ENCODE measurements around the gene STMP1.

STMP1 gene

GRCh38 chr7:135714534-135715009 is 52.3 kb downstream of the STMP1 start:
- no peak overlapping the region for H3K9ac ChIP-seq (ENCODE audit: low read length)
- no peaks in the 10 kb centered on the region for H3K27me3 ChIP-seq (ENCODE audit: low read length)
- H3K79me2 ChIP-seq (ENCODE audit: insufficient read depth, low read length): no peaks in the 10 kb centered on the region
- H3K9me3 ChIP-seq (ENCODE audit: insufficient read depth, low read length): no peaks in the 10 kb centered on the region
- TF ChIP-seq EZH2phosphoT487 (conservative IDR thresholded peaks at IDR 0.05; ENCODE audit: low read length): no peak
- TF ChIP-seq CTCF (IDR thresholded peaks at IDR 0.05; ENCODE audit: insufficient read depth, low read length, poor library complexity, severe bottlenecking): no peak
- H3K36me3 ChIP-seq (ENCODE audit: low read length): no peaks in the 10 kb centered on the region
- H2AFZ ChIP-seq (ENCODE audit: low read depth, low read length, severe bottlenecking): no peak overlapping the region
- no peak overlapping the region for H3K4me3 ChIP-seq (ENCODE audit: insufficient read depth, low read length, poor library complexity, severe bottlenecking)
- H3K27ac ChIP-seq (ENCODE audit: low read depth, low read length): no peak overlapping the region
- no peaks in the 10 kb centered on the region for H3F3A ChIP-seq (ENCODE audit: insufficient read depth)
- no peak overlapping the region for H3K4me2 ChIP-seq (ENCODE audit: low read depth, low read length, poor library complexity, severe bottlenecking)
- no peaks in the 10 kb centered on the region for H4K20me1 ChIP-seq (ENCODE audit: low read depth, low read length)
- H3K9me2 ChIP-seq (replicated peaks; ENCODE audit: insufficient read depth, low read length): no peaks in the 10 kb centered on the region

DNA sequence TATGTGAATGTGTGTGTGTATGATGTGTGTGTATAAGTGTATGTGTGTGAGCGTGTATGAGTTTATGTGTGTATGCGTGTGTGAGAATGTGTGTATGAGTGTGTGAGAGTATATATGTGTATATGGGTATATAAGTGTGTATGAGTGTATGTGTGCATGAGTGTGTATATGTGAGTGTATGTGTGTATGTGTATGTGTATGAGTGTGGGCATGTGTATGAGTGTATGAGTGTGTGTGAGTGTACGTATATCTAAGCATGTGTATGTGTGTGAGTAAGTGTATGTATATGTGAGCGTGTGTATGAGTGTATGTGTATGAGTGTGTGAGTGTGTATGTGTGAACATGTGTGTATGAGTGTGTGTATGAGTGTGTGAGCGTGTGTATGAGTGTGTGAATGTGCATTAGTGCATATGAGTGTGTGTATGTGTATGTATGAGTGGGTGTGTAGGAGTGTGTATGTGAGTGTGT is 52.8 kb downstream of the STMP1 start:
- H4K20me1 ChIP-seq (ENCODE audit: low read depth, low read length): no peaks in the 10 kb centered on the region
- H3K79me2 ChIP-seq (ENCODE audit: insufficient read depth, low read length): no peaks in the 10 kb centered on the region
- no peaks in the 10 kb centered on the region for H3F3A ChIP-seq (ENCODE audit: insufficient read depth)
- no peaks in the 10 kb centered on the region for H3K27me3 ChIP-seq (ENCODE audit: low read length)
- H3K27ac ChIP-seq (ENCODE audit: low read depth, low read length): no peak overlapping the region
- no peaks in the 10 kb centered on the region for H3K9me3 ChIP-seq (ENCODE audit: insufficient read depth, low read length)
- no peak overlapping the region for H2AFZ ChIP-seq (ENCODE audit: low read depth, low read length, severe bottlenecking)
- H3K36me3 ChIP-seq (ENCODE audit: low read length): no peaks in the 10 kb centered on the region
- H3K4me2 ChIP-seq (ENCODE audit: low read depth, low read length, poor library complexity, severe bottlenecking): no peak overlapping the region
- H3K4me3 ChIP-seq (ENCODE audit: insufficient read depth, low read length, poor library complexity, severe bottlenecking): no peak overlapping the region
- TF ChIP-seq EZH2phosphoT487 (conservative IDR thresholded peaks at IDR 0.05; ENCODE audit: low read length) (no peak), CTCF (IDR thresholded peaks at IDR 0.05; ENCODE audit: insufficient read depth, low read length, poor library complexity, severe bottlenecking) (no peak)
- no peaks in the 10 kb centered on the region for H3K9me2 ChIP-seq (replicated peaks; ENCODE audit: insufficient read depth, low read length)
- no peak overlapping the region for H3K9ac ChIP-seq (ENCODE audit: low read length)

- Histone ChIP-seq H3K36me3 (ENCODE audit: low read length) (no peaks in the 10 kb centered on the region), H3K27ac (ENCODE audit: low read depth, low read length) (no peak overlapping the region), H4K20me1 (ENCODE audit: low read depth, low read length) (no peaks in the 10 kb centered on the region), H3K9me2 (replicated peaks; ENCODE audit: insufficient read depth, low read length) (no peaks in the 10 kb centered on the region), H3K9me3 (ENCODE audit: insufficient read depth, low read length) (no peaks in the 10 kb centered on the region), H3F3A (ENCODE audit: insufficient read depth) (no peaks in the 10 kb centered on the region), H2AFZ (ENCODE audit: low read depth, low read length, severe bottlenecking) (no peak overlapping the region), H3K4me3 (ENCODE audit: insufficient read depth, low read length, poor library complexity, severe bottlenecking) (no peak overlapping the region), H3K79me2 (ENCODE audit: insufficient read depth, low read length) (no peaks in the 10 kb centered on the region), H3K4me2 (ENCODE audit: low read depth, low read length, poor library complexity, severe bottlenecking) (no peak overlapping the region), H3K9ac (ENCODE audit: low read length) (no peak overlapping the region), H3K27me3 (ENCODE audit: low read length) (no peaks in the 10 kb centered on the region)
- TF ChIP-seq EZH2phosphoT487 (conservative IDR thresholded peaks at IDR 0.05; ENCODE audit: low read length): no peak
- TF ChIP-seq CTCF (IDR thresholded peaks at IDR 0.05; ENCODE audit: insufficient read depth, low read length, poor library complexity, severe bottlenecking): no peak
Observed at GRCh38 chr7:135715673-135716072, 53.4 kb downstream of the STMP1 start.

Data from SU-DHL-6 (cell line).